ENCODE measurements around the gene SLC17A2.
A peak's percentile ranks its signal among the peaks of the same experiment; 100 is the strongest.

Gene SLC17A2

DNA sequence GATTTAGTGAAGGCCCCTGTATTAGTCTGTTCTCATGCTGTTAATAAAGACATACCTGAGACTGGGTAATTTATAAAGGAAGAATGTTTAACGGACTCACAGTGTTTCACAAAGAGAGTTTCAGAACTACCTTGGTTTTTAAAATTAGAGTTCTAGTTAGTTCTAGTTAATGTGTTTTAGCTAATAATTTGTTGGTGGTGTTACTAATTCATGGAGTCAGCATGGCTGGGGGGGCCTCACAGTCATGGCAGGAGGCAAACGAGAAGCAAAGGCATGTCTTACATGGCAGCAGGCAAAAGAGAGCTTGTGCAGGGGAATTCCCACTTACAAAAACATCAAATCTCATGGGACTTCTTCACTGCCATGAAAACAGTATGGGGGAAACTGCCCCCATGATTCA lies 44.4 kb downstream of the SLC17A2 start:
- no peak for DNase-seq (ENCODE audit: low read depth, low spot score)

DNA sequence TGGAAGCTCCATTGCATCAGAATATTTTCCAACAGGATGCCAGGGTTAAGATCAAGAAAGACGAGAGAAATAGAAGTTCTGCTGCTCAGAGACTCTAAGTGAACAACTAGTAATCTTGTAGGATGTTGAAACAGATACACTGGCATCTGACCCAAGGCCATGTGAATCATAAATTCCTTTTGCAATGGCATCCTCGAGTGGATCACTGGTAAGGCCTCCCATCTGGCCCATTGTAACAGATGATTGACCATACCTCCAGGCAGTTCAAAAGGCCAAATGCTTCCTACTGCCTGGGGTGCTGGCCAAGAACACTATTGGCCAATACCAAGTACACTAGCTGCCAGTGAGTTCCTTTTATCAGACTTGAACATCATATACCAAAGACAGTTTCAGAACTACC lies 46.5 kb downstream of the SLC17A2 start:
- DNase-seq (ENCODE audit: low read depth, low spot score), result no peak

DNA sequence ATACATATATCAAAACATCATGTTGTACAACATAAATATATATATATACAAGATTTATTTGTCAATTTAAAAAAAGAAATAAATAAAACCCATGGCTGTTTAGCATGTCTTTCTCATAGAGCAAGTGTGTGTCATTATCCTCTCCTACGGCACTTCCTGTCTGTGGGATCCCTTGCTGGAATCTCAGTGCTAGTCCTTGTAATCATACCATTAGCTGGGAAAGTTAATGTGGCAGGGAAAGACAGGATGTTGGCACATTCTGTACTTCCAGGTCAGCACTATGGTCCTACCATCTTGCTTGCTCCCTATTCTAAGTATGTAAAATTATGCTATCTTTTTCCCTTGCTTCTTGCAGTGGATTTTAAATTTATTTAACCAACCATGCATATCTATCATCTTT lies 47.0 kb downstream of the SLC17A2 start:
- no peak for DNase-seq (ENCODE audit: low read depth, low spot score)

DNA sequence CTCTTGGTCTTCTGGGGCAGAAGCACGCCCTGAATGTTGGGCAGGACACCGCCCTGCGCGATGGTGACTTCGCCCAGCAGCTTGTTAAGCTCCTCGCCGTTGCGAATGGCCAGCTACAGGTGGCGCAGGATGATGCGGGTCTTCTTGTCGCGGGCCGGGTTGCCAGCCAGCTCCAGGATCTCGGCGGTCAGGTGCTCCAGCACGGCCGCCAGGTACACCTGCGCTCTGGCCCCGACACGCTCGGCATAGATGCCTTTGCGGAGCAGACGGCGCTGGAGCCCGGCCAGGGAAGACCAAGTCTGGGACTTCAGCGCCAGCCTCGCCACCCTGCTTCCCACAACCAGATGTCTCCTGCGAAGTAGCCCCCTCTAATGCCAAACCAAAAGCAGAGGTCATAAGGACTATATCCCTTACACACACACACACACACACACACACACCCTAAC lies 48.4 kb downstream of the SLC17A2 start:
- DNase-seq (ENCODE audit: low read depth, low spot score), result peak; percentile 72

DNA sequence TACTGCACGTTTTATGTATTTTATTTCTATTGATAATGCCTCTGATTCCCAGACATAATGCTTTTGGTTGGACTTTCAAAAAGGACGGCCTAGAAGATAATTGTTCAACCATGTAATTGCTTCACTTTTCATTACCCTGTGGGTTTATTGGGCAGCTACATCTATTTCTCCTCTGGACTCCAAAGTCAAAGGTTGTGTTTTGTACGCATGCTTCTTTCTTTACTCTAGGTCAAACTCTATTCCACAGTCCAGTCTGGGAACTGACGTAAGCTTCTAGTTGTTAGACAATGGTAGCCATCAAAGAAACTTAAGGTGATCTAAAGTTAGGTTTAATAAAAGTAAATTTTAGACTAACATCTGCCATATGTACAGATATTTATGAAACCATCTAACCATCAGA lies 49.9 kb downstream of the SLC17A2 start:
- no peak for DNase-seq (ENCODE audit: low read depth, low spot score)

DNA sequence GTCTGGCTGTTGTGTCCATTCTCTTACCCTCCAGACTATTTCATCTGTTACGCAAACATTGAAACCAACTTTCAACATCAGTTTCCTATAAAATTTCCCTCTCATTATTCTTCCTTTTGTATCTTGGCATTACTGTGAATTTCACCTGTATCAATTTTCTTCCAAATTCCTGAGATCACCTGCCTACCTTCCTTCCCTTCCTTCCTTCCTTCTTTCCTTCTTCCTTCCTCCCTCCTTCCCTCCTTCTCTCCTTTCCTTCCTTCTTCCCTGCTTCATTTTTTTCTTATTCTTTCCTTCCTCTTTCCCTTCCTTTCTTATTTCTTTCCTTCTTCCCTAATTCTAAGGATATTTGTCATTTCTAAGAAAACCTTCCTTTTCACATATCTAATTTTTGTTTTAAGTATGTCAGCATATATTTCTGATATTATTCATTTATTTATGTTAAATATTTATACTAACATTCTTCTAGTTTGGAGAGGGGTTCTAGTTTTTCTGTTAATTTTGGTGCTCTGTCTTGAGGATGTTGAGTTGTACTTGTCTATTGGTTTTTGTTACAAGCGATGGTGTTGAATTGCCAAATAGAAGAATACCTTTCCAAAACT lies 51.7 kb downstream of the SLC17A2 start:
- DNase-seq (ENCODE audit: low read depth, low spot score), result no peak

DNA sequence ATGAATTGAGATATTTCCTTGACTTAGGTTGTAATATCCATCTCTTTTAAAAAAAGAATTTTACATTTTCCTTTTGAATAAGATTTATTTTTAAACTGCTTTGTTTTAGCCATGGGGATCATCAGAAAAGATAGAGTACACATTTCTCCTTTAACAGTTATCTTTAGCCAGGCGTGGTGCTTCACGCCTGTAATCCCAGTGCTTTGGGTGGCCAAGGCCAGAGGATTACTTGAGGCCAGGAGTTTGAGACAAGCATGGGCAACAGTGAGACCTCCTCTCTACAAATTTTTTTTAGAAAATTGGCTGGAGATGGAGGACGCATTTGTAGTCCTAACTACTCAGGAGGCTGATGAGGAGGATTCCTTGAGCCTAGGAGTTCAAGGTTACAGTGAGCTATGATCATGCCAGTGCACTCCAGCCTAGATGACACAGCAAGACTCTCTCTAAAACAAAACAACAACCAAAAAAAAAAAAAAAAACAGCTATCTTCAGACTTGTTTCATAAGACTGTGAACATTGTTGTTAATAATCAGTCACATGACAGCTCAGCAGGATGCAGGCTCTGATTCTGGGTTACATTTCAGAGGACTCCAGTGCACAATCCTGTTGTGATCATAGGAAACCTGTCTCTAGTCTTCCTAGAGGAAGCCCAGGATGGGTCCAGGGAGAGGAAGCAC lies 54.4 kb downstream of the SLC17A2 start:
- DNase-seq (ENCODE audit: low read depth, low spot score), result no peak

DNA sequence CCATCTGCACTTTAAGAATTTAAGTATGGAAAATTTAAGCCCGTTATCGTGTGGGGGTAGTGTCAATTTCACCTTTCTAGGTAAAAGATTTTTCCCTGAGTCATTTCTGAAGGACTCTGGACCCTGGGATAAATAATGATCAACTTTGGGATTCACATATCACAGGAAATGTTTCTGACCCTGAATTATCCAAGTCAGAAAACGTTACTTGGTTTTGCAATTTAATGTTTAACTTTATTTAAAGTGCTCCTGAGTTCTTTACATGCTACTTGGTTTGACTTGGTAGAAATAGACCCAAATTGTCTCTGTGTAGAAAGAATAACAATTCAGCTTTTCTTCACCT lies 55.0 kb downstream of the SLC17A2 start:
- no peak for DNase-seq (ENCODE audit: low read depth, low spot score)

DNA sequence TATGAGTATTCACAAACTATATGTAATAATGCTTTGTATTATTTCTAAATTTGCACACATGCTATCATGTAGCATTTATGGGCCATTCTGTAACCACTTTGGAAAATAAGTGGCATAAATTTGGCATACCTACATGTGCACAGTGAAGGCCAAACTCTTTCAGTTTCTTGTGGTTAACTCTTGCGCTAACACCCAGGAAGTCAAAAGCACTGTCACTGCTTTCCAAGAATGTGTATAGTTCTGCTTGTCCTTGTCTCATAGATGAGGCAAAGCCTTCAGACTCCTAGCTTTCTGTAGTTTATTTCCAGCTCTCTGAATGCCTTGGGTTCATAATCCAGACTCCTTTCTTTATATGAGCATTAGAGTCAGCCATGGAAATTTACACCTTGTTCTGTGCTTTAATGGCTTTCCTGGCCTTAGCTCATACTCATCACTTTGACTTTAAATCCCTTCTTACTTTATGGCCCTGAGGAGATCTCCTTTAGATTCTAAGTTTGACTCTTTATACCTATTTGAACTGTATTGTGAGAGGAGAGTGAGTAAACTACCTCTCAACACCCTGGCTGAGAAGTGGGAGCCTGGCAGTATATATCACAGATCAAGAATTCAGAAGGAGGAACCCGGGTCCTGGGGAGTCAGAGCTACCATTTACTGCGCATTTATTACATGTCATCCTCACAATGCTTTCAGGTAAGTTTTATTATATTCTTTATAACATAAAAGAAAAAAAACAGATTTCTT lies 55.5 kb downstream of the SLC17A2 start:
- no peak for DNase-seq (ENCODE audit: low read depth, low spot score)

DNA sequence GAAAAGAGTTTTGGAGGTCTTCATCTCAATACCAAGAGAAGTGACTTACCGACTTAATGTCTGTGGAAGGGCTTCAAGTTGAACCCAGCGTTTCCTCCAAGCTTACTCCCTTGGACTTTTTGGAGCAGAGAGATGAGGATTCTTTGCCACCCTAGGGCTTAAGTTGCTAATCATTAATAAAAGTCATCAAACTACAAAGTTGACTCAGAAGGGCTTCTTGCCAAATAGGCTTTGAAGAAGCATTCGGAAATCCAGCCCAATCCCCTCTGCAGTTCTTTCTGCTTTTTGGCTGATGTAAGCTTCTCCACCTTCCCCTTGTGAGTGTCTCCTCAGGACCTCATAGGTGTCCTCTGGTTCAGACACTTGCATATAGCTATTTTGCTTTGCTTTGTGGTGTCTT lies 56.4 kb downstream of the SLC17A2 start, which contains the start of gene SLC17A3:
Gene SLC17A3 (minus strand): TSS at position 126 of the 400 bp plus-strand sequence. CDS start 5,856 bp downstream, outside the sequence.
- no peak for DNase-seq (ENCODE audit: low read depth, low spot score)

DNA sequence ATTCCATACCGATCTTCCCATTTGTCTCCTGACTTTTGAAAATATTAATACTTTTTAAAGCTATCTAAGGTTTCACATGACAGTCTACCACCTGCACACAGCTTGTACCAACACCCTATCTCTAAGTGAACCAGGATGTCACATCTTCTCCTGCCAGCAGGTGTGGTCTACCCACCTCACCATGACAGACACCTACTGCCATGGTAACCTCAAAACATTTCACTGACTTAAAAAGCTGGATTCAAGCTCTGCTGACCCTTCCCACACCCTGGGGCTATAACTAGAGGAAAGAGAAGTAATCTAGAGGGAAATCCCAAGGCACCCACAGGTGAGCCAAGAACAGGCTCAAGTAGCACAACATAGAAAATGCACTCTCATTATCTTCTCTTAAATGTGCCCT lies 57.7 kb downstream of the SLC17A2 start:
- DNase-seq (ENCODE audit: low read depth, low spot score), result no peak

DNA sequence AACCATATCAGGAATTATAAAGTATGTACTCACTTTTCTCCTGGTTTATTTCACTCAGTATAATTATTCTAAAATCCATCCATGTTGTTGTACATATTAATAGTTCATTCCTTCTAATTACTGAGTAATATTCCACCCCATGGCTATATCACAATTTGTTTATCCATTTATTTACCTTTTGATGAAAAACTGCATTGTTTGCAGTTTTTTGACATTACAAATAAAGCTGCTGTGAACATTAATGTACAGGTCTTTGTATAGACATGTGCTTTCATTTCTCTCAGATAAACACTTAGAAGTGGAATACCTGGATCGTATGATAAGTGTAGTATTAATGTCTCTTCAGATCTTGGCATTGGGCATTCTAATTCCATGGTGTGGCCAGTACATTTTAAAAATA lies 60.7 kb downstream of the SLC17A2 start:
- no peak for DNase-seq (ENCODE audit: low read depth, low spot score)

DNA sequence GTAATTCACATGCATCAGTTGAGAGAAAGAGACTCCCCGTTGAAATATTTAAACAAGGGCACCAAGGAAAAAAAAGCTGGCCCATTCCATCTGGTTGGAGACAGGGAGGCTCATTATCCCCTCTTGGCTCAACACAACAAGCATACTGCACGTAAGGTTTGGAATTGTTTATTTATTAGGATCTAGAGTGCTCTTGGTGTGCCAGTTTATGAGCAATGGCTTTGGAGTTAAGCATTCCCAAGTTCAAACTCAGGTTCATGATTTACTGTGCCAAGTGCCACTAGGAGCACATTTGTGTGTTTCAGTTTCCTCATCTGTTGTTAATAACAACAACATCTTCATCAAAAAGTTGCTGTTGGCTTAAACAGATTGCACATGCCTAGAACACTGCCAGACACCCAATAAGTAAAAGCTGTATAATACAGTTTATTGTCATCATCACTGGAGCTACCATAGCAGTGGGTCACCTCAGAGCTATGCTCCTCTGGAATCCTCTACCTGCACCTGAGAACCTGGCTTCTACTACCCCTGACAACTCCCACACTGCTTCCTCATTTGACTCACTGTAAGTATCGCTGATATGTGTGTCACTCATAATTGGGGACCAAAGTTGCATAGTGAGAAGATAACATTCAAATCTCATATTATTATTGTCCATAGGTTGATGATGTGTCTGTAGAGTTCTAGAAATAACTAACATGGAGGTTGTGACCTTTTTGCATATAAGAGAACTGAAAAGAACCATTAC lies 61.9 kb downstream of the SLC17A2 start:
- DNase-seq (ENCODE audit: low read depth, low spot score), result no peak

DNA sequence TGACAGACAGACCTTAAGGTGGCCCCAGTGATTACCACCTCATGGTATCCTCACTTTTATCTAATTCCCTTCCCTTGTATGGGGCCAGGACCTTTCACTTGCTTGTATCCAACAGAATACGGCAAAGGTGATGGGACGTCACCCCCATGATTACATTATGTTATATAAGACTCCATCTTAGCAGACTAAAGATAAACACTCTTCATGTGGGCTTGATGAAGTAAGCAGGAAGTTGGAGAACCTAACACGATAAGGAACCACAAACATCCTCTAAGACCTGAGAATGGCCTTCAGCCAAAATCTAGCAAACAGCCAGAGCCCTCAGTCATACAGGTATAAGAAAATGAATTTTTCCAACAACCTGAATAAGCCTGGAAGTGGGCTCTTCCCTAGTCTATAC lies 64.5 kb downstream of the SLC17A2 start:
- DNase-seq (ENCODE audit: low read depth, low spot score), result no peak

DNA sequence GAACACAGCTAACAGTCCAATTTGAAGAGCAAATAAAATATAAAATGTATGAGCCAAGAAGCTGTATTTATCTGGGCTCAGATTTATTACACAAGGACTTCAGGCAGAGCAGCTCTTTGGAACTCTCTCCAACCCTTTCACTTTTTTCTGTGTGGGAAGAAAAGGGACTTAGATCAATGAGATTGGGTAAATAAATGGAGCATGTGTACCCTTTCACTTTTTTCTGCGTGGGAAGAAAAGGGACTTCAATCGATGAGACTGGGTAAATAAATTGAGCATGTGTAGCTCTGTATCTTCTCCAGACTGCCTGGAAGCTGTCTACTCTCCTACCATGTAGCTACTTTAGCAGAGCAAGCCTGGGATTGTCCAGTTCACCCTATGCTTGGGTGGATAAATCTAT lies 67.1 kb downstream of the SLC17A2 start:
- no peak for DNase-seq (ENCODE audit: low read depth, low spot score)

Data from ELF-1 (cell line).